Amygdala (tissue), 56 donors: ENCODE measurements around the gene CDK10.

Experiments
- DNase-seq, 56 donors: peaks; one replicate each; lab custom pipeline; 2025; lab: John Stamatoyannopoulos, UW

The CDK10 gene, protein sequence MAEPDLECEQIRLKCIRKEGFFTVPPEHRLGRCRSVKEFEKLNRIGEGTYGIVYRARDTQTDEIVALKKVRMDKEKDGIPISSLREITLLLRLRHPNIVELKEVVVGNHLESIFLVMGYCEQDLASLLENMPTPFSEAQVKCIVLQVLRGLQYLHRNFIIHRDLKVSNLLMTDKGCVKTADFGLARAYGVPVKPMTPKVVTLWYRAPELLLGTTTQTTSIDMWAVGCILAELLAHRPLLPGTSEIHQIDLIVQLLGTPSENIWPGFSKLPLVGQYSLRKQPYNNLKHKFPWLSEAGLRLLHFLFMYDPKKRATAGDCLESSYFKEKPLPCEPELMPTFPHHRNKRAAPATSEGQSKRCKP

GRCh38 chr16:89686520-89687091 is at the start of gene CDK10:
TSS of gene CDK10 (plus strand) at chr16:89686689. CDS start at chr16:89686711, 22 bp downstream.
- DNase-seq: peak in 55 of 56 donors; percentile 39 to 94 (median 81)

DNA sequence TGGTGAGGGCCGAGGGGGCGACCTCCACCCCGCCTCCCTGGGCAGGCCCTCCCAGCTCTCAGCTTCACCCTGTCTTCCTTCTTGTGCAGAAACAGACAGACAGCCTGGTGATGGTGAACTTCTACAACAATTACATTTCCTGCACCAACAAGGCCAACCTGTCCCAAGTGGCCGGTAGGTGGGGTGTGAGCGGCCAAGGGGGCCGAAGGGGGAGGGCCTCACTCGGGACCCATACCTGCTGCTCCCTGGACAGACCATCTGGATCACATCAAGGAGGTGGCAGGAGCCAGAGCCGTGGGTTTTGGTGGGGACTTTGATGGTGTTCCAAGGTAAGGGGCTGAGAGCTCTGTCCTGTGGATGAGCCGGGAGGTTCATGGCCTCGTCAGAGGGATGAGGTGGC is 49.1 kb upstream of the CDK10 start:
- DNase-seq: no peak

GRCh38 chr16:89638455-89638854 is 48.0 kb upstream of the CDK10 start:
- no peak for DNase-seq

- no peak for DNase-seq
Measured at GRCh38 chr16:89639385-89639784, 47.1 kb upstream of the CDK10 start.

GRCh38 chr16:89641458-89642119 is 44.9 kb upstream of the CDK10 start:
- DNase-seq: peak in 1 of 56 donors; percentile 9

DNA sequence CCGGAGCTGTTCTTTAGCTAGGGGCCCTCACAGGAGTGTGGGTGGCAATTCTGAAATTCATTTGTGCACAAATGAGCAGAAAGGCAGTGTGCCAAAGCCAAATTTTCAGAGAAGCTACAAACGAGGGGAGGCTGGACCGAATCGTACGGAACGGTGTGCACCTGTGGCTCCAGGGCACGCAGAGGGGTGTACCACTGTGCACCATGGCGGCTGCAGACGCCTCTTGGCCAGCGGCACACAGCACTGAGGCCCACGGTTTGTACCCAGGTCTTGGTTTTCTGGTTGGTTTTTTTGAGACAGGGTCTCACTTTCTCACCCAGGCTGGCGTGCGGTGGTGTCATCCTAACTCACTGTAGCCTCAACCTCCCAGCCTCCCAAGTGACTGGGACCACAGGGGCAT is 43.9 kb upstream of the CDK10 start:
- no peak for DNase-seq

DNA sequence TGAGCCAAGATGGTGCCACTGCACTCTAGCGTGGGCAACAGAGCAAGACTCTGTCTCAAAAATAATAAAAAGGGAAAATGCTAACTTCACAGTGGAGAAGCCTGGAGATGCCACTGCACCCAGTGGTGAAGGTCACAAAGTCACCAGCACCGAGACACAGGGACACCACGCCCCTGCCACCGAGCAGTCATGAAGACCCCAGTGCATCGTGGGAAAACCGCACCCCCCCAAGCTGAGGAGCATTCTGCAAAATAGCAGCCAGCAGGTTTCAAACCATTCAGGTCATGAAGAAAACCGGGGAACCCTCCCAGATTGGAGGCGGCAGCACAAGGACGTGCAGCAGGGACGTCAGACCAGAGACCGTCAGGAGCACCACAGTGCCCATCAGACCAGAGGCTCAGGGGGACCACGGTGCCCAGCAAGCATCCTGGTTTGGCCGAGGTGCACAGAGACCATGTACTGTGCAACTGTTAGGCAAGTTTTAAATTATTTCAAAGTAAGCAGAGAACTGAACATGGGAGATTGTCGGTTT is 42.7 kb upstream of the CDK10 start:
- no peak for DNase-seq

- no peak for DNase-seq
Measured at GRCh38 chr16:89645122-89645521, 41.4 kb upstream of the CDK10 start.

DNA sequence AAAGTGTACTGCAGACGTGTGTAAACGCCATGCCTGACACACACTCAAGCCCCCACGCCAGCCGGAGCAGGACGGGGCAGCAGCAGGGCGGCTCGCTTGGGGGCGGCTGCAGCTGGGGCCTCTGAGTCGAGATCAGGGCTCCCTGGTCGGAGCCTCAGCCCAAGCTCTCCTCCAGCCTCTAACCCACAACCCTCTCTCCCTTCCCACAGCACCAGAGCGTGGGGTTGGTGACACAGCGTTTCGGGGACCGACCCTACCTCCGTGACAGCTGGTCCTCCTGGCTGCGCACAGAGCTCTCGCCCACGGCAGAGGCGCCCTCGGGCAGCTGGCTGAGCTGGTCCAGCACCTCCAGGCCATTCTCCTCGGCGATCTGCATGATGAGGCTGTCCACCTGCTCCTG is 40.2 kb upstream of the CDK10 start:
- no peak for DNase-seq

DNA sequence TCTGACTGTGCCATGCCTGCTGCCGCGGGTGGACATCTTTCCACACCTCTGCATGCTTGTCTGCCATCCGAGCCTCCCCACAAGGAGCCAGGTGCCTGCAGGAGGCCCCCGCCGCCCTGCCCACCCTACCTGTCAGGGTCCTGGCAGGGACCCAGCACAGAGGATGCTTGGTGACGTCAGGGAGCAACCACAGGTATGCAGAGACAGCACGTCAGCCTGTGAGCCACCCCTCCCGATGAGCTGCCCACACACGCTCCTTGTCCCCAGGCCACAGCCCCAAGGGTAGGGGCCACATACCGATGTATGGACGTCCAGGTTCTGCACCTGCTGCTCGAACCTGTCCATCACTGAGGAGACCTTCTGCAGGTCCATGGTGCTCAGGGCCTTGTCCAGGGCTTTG is 39.6 kb upstream of the CDK10 start:
- DNase-seq: no peak

- peak in 3 of 56 donors; percentile 12 to 23 (median 18) for DNase-seq
Measured at GRCh38 chr16:89651584-89651983, 34.9 kb upstream of the CDK10 start.

GRCh38 chr16:89653656-89654295 is 32.7 kb upstream of the CDK10 start:
- no peak for DNase-seq

GRCh38 chr16:89655062-89655643 is 31.3 kb upstream of the CDK10 start:
- DNase-seq: no peak

GRCh38 chr16:89656435-89657121 is 29.9 kb upstream of the CDK10 start:
- no peak for DNase-seq

DNA sequence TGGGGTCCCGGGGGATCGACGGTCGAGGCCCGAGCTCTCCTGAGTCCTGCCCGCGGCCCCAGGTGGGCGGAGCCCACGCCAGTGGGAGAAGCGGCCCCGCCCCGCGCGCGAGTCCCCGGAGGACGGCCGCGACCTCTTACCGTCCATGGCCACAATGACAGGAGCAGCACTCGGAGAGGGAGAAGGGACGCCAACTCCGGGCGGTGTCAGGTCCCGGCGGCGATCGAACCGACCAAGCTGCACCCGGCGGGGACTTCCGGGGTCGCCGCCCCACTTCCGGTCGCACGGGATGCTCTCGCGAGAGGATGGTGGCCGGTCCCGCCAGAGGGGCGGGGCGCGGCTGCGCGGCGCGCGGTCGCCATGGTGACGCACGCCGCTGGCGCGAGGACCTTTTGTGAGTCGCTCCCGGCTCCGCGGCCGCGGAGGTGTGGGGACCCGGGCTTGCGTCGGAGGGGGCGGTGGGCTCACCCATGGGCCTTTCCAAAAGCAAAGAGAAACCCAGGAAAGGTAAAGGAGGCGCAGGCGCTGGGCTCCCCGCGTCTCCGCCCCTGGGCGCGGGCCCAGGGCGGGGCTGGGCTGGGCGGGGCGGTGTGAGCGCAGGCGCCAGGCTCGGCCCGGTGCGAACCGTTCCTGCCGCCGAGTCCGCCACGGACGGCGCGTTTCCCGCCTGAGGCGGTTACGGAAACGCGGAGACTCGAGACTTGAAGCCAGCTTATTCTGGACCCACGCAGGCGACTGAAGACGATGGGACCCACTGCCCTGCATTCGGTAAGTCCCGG is 28.9 kb upstream of the CDK10 start, which contains the start of the genes CHMP1A and SPATA33:
Gene CHMP1A (minus strand): TSS at position 267 of the 779 bp plus-strand sequence. CDS start 120 bp downstream, at position 147.
Gene SPATA33 (plus strand): TSS at position 395 of the 779 bp plus-strand sequence. CDS start 76 bp downstream, at position 471.
- DNase-seq: peak in 55 of 56 donors; percentile 44 to 94 (median 79)

DNA sequence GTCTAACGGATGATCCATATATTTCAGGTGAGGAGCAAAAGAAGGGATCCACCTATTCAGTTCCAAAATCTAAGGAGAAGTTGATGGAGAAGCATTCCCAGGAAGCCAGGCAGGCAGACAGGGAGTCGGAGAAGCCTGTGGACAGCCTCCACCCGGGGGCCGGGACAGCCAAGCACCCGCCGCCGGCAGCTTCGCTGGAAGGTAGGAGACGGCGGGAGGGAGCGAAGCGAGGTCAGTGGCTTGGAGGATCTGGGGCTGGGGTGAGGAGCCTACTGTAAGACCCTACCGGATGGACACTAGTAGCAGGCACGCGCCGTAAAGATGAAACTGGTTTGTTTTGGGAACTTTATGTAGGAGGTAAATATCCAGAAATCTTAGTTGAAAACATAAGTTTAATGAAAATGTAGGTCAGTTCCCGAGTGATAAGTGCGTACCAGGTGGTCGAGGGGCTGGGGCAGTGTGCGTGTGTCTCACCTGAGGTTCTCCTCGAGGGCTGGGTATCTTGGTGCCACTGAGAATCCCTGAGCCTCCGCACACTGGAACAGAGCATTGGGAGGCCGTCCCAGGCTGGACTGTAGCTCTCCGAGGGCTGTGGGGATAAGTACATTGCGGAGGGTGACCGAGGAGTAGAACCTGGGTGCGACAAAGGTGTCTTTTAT is 28.1 kb upstream of the CDK10 start:
- no peak for DNase-seq

DNA sequence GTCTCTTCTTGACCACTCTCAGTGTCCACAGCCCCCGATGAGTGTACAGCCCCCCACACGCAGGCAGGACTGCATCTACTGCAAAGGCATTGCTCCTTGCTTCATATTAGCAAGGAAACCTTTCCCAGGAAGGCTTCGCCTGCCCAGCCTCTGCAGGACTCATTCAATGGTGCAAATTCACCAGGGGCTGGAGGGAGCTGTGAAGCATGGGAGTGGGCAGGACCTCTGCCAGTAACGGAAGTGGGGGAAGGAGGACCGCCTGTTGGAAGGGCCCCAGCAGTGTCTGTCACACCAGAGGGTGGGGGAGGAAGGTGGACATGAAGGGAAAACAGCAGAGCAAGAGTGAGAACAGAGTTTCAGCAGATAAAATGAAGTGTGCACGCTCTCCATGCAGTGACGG is 26.3 kb upstream of the CDK10 start:
- no peak for DNase-seq

GRCh38 chr16:89661215-89661614 is 25.3 kb upstream of the CDK10 start:
- no peak for DNase-seq
